Muscle layer of colon (tissue), 2 donors: Measurements from ENCODE around the gene E2F1.

Experiments used
- H3K27ac ChIP-seq: one replicate; pipeline ENCODE4 v1.7.0; 2013; ENCODE audit warnings: low read depth, mild to moderate bottlenecking, low read length, moderate library complexity
- H3K27me3 ChIP-seq, 2 donors: one replicate each; pipeline ENCODE4 v1.7.0; 2013; ENCODE audit warnings: low read length in 2 of 2, mild to moderate bottlenecking in 2 of 2; ENCODE audit not compliant: insufficient read depth in 2 of 2, control insufficient read depth in 1 of 2
- H3K36me3 ChIP-seq: one replicate; pipeline ENCODE4 v1.7.0; 2013; ENCODE audit warnings: mild to moderate bottlenecking, low read length; ENCODE audit not compliant: insufficient read depth
- H3K4me1 ChIP-seq: one replicate; pipeline ENCODE4 v1.7.0; 2013; ENCODE audit warnings: mild to moderate bottlenecking, low read length; ENCODE audit not compliant: insufficient read depth
- H3K4me3 ChIP-seq, 2 donors: one replicate each; pipeline ENCODE4 v1.7.0; 2013; ENCODE audit warnings: low read length in 2 of 2, low read depth in 1 of 2, mild to moderate bottlenecking in 1 of 2, moderate library complexity in 1 of 2
- H3K9ac ChIP-seq: one replicate; pipeline ENCODE4 v1.7.0; 2013; ENCODE audit warnings: low read length
- H3K9me3 ChIP-seq: one replicate; pipeline ENCODE4 v1.7.0; 2013; ENCODE audit warnings: mild to moderate bottlenecking, low read length
- donor health status: abdominal sarcoma.
- donor health status: Adenocarcinoma of cecum.

E2F1 gene

GRCh38 chr20:33658510-33658909 is 27.7 kb downstream of the E2F1 start:
- H3K27ac ChIP-seq: no peak overlapping the region
- H3K9me3 ChIP-seq: no peaks in the 10 kb centered on the region
- peaks cover 17% of the 10 kb centered on the region for H3K4me1 ChIP-seq
- no peaks in the 10 kb centered on the region for H3K27me3 ChIP-seq
- peaks cover 34% of the 10 kb centered on the region for H3K36me3 ChIP-seq
- no peak overlapping the region for H3K9ac ChIP-seq
- no peak overlapping the region for H3K4me3 ChIP-seq

GRCh38 chr20:33657704-33658095 is 28.5 kb downstream of the E2F1 start:
- H3K4me3 ChIP-seq: no peak overlapping the region
- peaks cover 34% of the 10 kb centered on the region for H3K36me3 ChIP-seq
- peaks cover 16% of the 10 kb centered on the region for H3K4me1 ChIP-seq
- no peaks in the 10 kb centered on the region for H3K9me3 ChIP-seq
- no peak overlapping the region for H3K27ac ChIP-seq
- no peaks in the 10 kb centered on the region for H3K27me3 ChIP-seq
- no peak overlapping the region for H3K9ac ChIP-seq

GRCh38 chr20:33656783-33657703 is 29.1 kb downstream of the E2F1 start:
- no peaks in the 10 kb centered on the region for H3K27me3 ChIP-seq
- H3K36me3 ChIP-seq: peaks cover 34% of the 10 kb centered on the region
- H3K4me1 ChIP-seq: peaks cover 9% of the 10 kb centered on the region
- no peaks in the 10 kb centered on the region for H3K9me3 ChIP-seq
- no peak overlapping the region for H3K27ac ChIP-seq
- H3K9ac ChIP-seq: no peak overlapping the region
- H3K4me3 ChIP-seq: no peak overlapping the region

- Histone ChIP-seq H3K9ac (no peak overlapping the region), H3K27ac (no peak overlapping the region), H3K4me1 (peaks cover 9% of the 10 kb centered on the region), H3K36me3 (peaks cover 34% of the 10 kb centered on the region), H3K9me3 (no peaks in the 10 kb centered on the region), H3K4me3 (no peak overlapping the region), H3K27me3 (no peaks in the 10 kb centered on the region)
Measured at GRCh38 chr20:33656010-33656782, 30.0 kb downstream of the E2F1 start.

- Histone ChIP-seq H3K4me3 (no peak overlapping the region), H3K9ac (no peak overlapping the region), H3K36me3 (peaks cover 34% of the 10 kb centered on the region), H3K9me3 (no peaks in the 10 kb centered on the region), H3K27ac (no peak overlapping the region), H3K4me1 (peaks cover 9% of the 10 kb centered on the region), H3K27me3 (no peaks in the 10 kb centered on the region)
Measured at GRCh38 chr20:33655164-33655563, 31.0 kb downstream of the E2F1 start.

GRCh38 chr20:33654680-33655161 is 31.5 kb downstream of the E2F1 start:
- Histone ChIP-seq H3K4me1 (peaks cover 12% of the 10 kb centered on the region), H3K27ac (no peak overlapping the region), H3K9me3 (no peaks in the 10 kb centered on the region), H3K9ac (no peak overlapping the region), H3K4me3 (no peak overlapping the region), H3K36me3 (peaks cover 30% of the 10 kb centered on the region), H3K27me3 (no peaks in the 10 kb centered on the region)

- Histone ChIP-seq H3K9me3 (no peaks in the 10 kb centered on the region), H3K4me3 (peak overlapping the region in 1 of 2 donors; percentile 54), H3K9ac (peak overlapping the region; percentile 28), H3K36me3 (peaks cover 23% of the 10 kb centered on the region), H3K4me1 (peaks cover 18% of the 10 kb centered on the region), H3K27me3 (no peaks in the 10 kb centered on the region), H3K27ac (no peak overlapping the region)
Measured at GRCh38 chr20:33653900-33654596, 32.1 kb downstream of the E2F1 start.

GRCh38 chr20:33653218-33653899 is 32.8 kb downstream of the E2F1 start:
- Histone ChIP-seq H3K4me1 (peaks cover 25% of the 10 kb centered on the region), H3K36me3 (peaks cover 16% of the 10 kb centered on the region), H3K9ac (peak overlapping the region; percentile 28), H3K4me3 (peak overlapping the region in 1 of 2 donors; percentile 54), H3K9me3 (no peaks in the 10 kb centered on the region), H3K27ac (no peak overlapping the region), H3K27me3 (no peaks in the 10 kb centered on the region)

GRCh38 chr20:33651562-33652048 is 34.6 kb downstream of the E2F1 start:
- Histone ChIP-seq H3K9ac (no peak overlapping the region), H3K27ac (no peak overlapping the region), H3K4me1 (peaks cover 40% of the 10 kb centered on the region), H3K27me3 (no peaks in the 10 kb centered on the region), H3K9me3 (no peaks in the 10 kb centered on the region), H3K36me3 (peaks cover under 1% of the 10 kb centered on the region), H3K4me3 (no peak overlapping the region)

GRCh38 chr20:33650753-33651561 is 35.2 kb downstream of the E2F1 start:
- H3K36me3 ChIP-seq: no peaks in the 10 kb centered on the region
- no peak overlapping the region for H3K4me3 ChIP-seq
- H3K27ac ChIP-seq: no peak overlapping the region
- H3K9me3 ChIP-seq: no peaks in the 10 kb centered on the region
- peaks cover 40% of the 10 kb centered on the region for H3K4me1 ChIP-seq
- no peak overlapping the region for H3K9ac ChIP-seq
- H3K27me3 ChIP-seq: no peaks in the 10 kb centered on the region
